Smooth muscle cell (in vitro differentiated cells): ENCODE data around the gene SGIP1. TPM values are rescaled to one million over a fixed set of nuclear protein-coding genes. Genes with fewer than 3 reads are reported as not detected.

Experiments used
- DNase-seq: peaks from one replicate; lab custom pipeline; 2025; ENCODE audit not compliant: unreplicated experiment; lab: John Stamatoyannopoulos, UW
- H2AFZ ChIP-seq: fragments of 200-600 bp; sonication (generic); 2 replicates; pipeline ENCODE4 v1.6.0; 2016; ENCODE audit warnings: antibody characterized with exemption, low read depth, mild to moderate bottlenecking
- H3F3A ChIP-seq: fragments of 200-600 bp; sonication (generic); 2 replicates; pipeline ENCODE4 v1.6.0; 2017; ENCODE audit warnings: antibody characterized with exemption, low read depth
- H3K27ac ChIP-seq: fragments of 200-600 bp; sonication (generic); 2 replicates; pipeline ENCODE4 v1.5.1; 2016; ENCODE audit warnings: low read depth, mild to moderate bottlenecking
- H3K27me3 ChIP-seq: fragments of 200-600 bp; sonication (generic); 2 replicates; pipeline ENCODE4 v1.6.1; 2016; ENCODE audit warnings: low read depth, mild to moderate bottlenecking
- H3K36me3 ChIP-seq: fragments of 200-600 bp; sonication (generic); 2 replicates; pipeline ENCODE4 v1.5.1; 2016; ENCODE audit warnings: low read depth
- H3K4me1 ChIP-seq: fragments of 200-600 bp; sonication (generic); 2 replicates; pipeline ENCODE4 v1.5.1; 2016; ENCODE audit warnings: low read depth
- H3K4me2 ChIP-seq: fragments of 200-600 bp; sonication (generic); 2 replicates; pipeline ENCODE4 v1.6.0; 2016; ENCODE audit warnings: mild to moderate bottlenecking
- H3K4me3 ChIP-seq: fragments of 200-600 bp; sonication (generic); 2 replicates; pipeline ENCODE4 v1.5.1; 2016; ENCODE audit warnings: mild to moderate bottlenecking
- H3K79me2 ChIP-seq: fragments of 200-600 bp; sonication (generic); 2 replicates; pipeline ENCODE4 v1.6.0; 2016; ENCODE audit warnings: low read depth, mild to moderate bottlenecking
- H3K9ac ChIP-seq: fragments of 200-600 bp; sonication (generic); 2 replicates; pipeline ENCODE4 v1.6.0; 2016; ENCODE audit warnings: low read depth
- H3K9me3 ChIP-seq: fragments of 200-600 bp; sonication (generic); replicated peaks from 2 replicates; pipeline ENCODE4 v1.5.1; 2016; ENCODE audit warnings: low read depth
- H4K20me1 ChIP-seq: fragments of 200-600 bp; sonication (generic); 2 replicates; pipeline ENCODE4 v1.6.0; 2016; ENCODE audit warnings: low read depth
- CTCF ChIP-seq: fragments of 200-600 bp; sonication (generic); IDR thresholded peaks from 2 replicates; pipeline ENCODE4 v1.5.1; 2017; ENCODE audit warnings: borderline replicate concordance, mild to moderate bottlenecking, antibody characterized with exemption; ENCODE audit not compliant: insufficient read depth, poor library complexity, severe bottlenecking
- WGBS: methylation state at CpG from one replicate; pipeline ENCODE4 v1.1.7; 2016; ENCODE audit warnings: low lambda C conversion rate; 5-methylcytosine and 5-hydroxymethylcytosine counted together
- polyA plus RNA-seq: library from polyadenylated mRNA; unstranded; fragments of >200 nt; fragmentation: Nextera tagmentation; extraction: Ambion mirVana; gene quantifications from 2 replicates; pipeline ENCODE4 v1.2.1, GENCODE V29; 2016
- total RNA-seq: library from RNA; depleted of rRNA; stranded (reverse); fragments of >200 nt; gene quantifications from 2 replicates; pipeline ENCODE4 v1.2.3, GENCODE V29; 2014

Gene SGIP1
- total and polyA plus RNA-seq, 2 experiments from 2014 or later: 0.89 to 3.5 TPM

GRCh38 chr1:66685670-66686069 lies 151.7 kb downstream of the SGIP1 start:
- H2AFZ ChIP-seq: no peak overlapping the region
- peak overlapping the region; percentile 8 for H3K9ac ChIP-seq
- peak overlapping the region; percentile 40 for H3K4me2 ChIP-seq
- no peak for TF ChIP-seq CTCF
- H3K79me2 ChIP-seq: no peaks in the 10 kb centered on the region
- H3K4me3 ChIP-seq: no peak overlapping the region
- no peaks in the 10 kb centered on the region for H3K27me3 ChIP-seq
- no peak for DNase-seq
- H4K20me1 ChIP-seq: no peaks in the 10 kb centered on the region
- no peaks in the 10 kb centered on the region for H3K9me3 ChIP-seq
- H3K36me3 ChIP-seq: no peaks in the 10 kb centered on the region
- peaks cover 6% of the 10 kb centered on the region for H3K4me1 ChIP-seq
- WGBS: 90% methylated on average over 1 of the region's 1 CpG
- H3K27ac ChIP-seq: peak overlapping the region; percentile 74
- H3F3A ChIP-seq: no peaks in the 10 kb centered on the region

- Histone ChIP-seq H3F3A (no peaks in the 10 kb centered on the region), H3K27me3 (no peaks in the 10 kb centered on the region), H4K20me1 (no peaks in the 10 kb centered on the region), H3K27ac (peak overlapping the region; percentile 74), H3K9ac (peak overlapping the region; percentile 8), H3K4me1 (peaks cover 7% of the 10 kb centered on the region), H3K79me2 (no peaks in the 10 kb centered on the region), H2AFZ (no peak overlapping the region), H3K4me2 (peak overlapping the region; percentile 40), H3K4me3 (no peak overlapping the region), H3K9me3 (no peaks in the 10 kb centered on the region), H3K36me3 (no peaks in the 10 kb centered on the region)
- WGBS: 80% methylated on average over 3 of the region's 3 CpGs
- no peak for TF ChIP-seq CTCF
- DNase-seq: no peak
Measured at GRCh38 chr1:66686406-66686805, 152.5 kb downstream of the SGIP1 start.

- Histone ChIP-seq H3K9me3 (no peaks in the 10 kb centered on the region), H3K4me2 (no peak overlapping the region), H3K27me3 (no peaks in the 10 kb centered on the region), H3K4me3 (no peak overlapping the region), H4K20me1 (no peaks in the 10 kb centered on the region), H2AFZ (no peak overlapping the region), H3K36me3 (no peaks in the 10 kb centered on the region), H3K27ac (no peak overlapping the region), H3K4me1 (peaks cover 7% of the 10 kb centered on the region), H3K9ac (no peak overlapping the region), H3K79me2 (no peaks in the 10 kb centered on the region), H3F3A (no peaks in the 10 kb centered on the region)
- WGBS: 93% methylated on average over 2 of the region's 2 CpGs
- no peak for DNase-seq
- TF ChIP-seq CTCF: no peak
Measured at GRCh38 chr1:66687358-66687757, 153.4 kb downstream of the SGIP1 start.

- no peaks in the 10 kb centered on the region for H3K79me2 ChIP-seq
- 70% methylated on average over 7 of the region's 7 CpGs for WGBS
- H3K4me2 ChIP-seq: peak overlapping the region; percentile 50
- no peaks in the 10 kb centered on the region for H3F3A ChIP-seq
- no peaks in the 10 kb centered on the region for H3K36me3 ChIP-seq
- no peaks in the 10 kb centered on the region for H3K27me3 ChIP-seq
- H3K9me3 ChIP-seq: no peaks in the 10 kb centered on the region
- H3K9ac ChIP-seq: no peak overlapping the region
- no peak for TF ChIP-seq CTCF
- H4K20me1 ChIP-seq: no peaks in the 10 kb centered on the region
- no peak overlapping the region for H3K27ac ChIP-seq
- no peak overlapping the region for H2AFZ ChIP-seq
- no peak overlapping the region for H3K4me3 ChIP-seq
- no peak for DNase-seq
- peaks cover 7% of the 10 kb centered on the region for H3K4me1 ChIP-seq
Measured at GRCh38 chr1:66690666-66691381, 156.9 kb downstream of the SGIP1 start.
